Astrocyte (in vitro differentiated cells and primary cell): Measurements from ENCODE around the gene ALG14.

Experiments
- CTCF ChIP-seq: IDR thresholded peaks from 2 replicates; pipeline ENCODE4 v1.5.1; 2011; ENCODE audit warnings: low read depth, mild to moderate bottlenecking, inconsistent platforms, low read length, moderate library complexity; ENCODE audit not compliant: insufficient read depth
- EZH2 ChIP-seq: IDR thresholded peaks from 2 replicates; pipeline ENCODE4 v1.6.1; 2012; ENCODE audit warnings: mild to moderate bottlenecking, low read length, inconsistent platforms; ENCODE audit not compliant: insufficient read depth

DNA sequence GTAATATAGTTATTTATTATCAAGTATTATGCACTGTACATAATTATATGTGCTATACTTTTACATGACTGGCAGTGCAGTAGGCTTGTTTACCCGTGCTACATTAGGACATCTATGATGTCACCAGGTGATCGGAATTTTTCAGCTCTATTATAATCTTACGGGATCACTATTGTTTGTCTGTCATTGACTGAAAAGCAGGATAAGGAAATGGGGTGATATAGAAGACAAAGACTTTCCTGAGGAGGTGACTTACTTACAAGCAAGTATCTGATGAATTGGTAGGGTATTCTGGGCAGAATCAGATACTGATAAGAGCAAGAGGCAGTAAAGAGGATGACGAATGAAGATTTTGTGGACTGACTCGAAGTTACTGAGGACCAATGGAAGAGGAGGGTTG, 80.6 kb downstream of the ALG14 start:
- TF ChIP-seq CTCF (no peak), EZH2 (no peak)
